GM18870 (cell line): ENCODE measurements around the gene LRRN4CL.

ENCODE experiments used
- ATAC-seq: cut with Tn5 transposase; IDR thresholded peaks from one replicate; pipeline ENCODE4 v1.9.1; 2021; ENCODE audit warnings: moderate library complexity; ENCODE audit not compliant: unreplicated experiment

LRRN4CL gene

GRCh38 chr11:62648185-62648966, 41.0 kb downstream of the LRRN4CL start:
- no peak for ATAC-seq

GRCh38 chr11:62647609-62648005, 41.7 kb downstream of the LRRN4CL start:
- no peak for ATAC-seq

GRCh38 chr11:62646825-62647608, 42.3 kb downstream of the LRRN4CL start:
- no peak for ATAC-seq

- peak; percentile 77 for ATAC-seq
Observed at GRCh38 chr11:62645946-62646824, 43.1 kb downstream of the LRRN4CL start, which contains the start of gene GANAB. GANAB (minus strand) TSS chr11:62646613; CDS start chr11:62646599, 14 bp downstream.

- no peak for ATAC-seq
Observed at GRCh38 chr11:62645671-62645945, 43.7 kb downstream of the LRRN4CL start.

- no peak for ATAC-seq
Observed at GRCh38 chr11:62644220-62644619, 45.1 kb downstream of the LRRN4CL start.
